Keratinocyte (primary cell): ENCODE measurements around the gene PTPN18. TPM values are rescaled to one million over a fixed set of nuclear protein-coding genes. Genes with fewer than 3 reads are reported as not detected.

Source experiments
- DNase-seq: peaks from one replicate; pipeline ENCODE4 v3.0.0-alpha.2; 2011; ENCODE audit warnings: low read depth, missing footprints, low spot score
- FAIRE-seq: peaks from 2 replicates; lab custom pipeline; 2011; peaks lifted over from hg19 to GRCh38; lab: Jason Lieb, UNC
- H2AFZ ChIP-seq: 2 replicates; pipeline ENCODE4 v1.6.0; 2012; ENCODE audit warnings: low read length, control low read depth, inconsistent platforms; ENCODE audit not compliant: control insufficient read depth
- H3K27ac ChIP-seq: 2 replicates; pipeline ENCODE4 v1.5.1; 2011; ENCODE audit warnings: low read length; ENCODE audit not compliant: control insufficient read depth, insufficient read depth
- H3K27me3 ChIP-seq: 3 replicates; pipeline ENCODE4 v1.6.0; 2011; ENCODE audit warnings: low read length; ENCODE audit not compliant: control insufficient read depth, insufficient read depth; ENCODE audit errors: extremely low read depth
- H3K36me3 ChIP-seq, 2 experiments: 2 replicates in 1 of 2; 3 replicates in 1 of 2; pipeline ENCODE4 v1.5.1; 2011; ENCODE audit warnings: low read length in 2 of 2, mild to moderate bottlenecking in 1 of 2; ENCODE audit not compliant: control insufficient read depth in 2 of 2, insufficient read depth in 2 of 2; ENCODE audit errors: extremely low read depth in 1 of 2
- H3K4me1 ChIP-seq: 3 replicates; pipeline ENCODE4 v1.5.1; 2011; ENCODE audit warnings: low read length; ENCODE audit not compliant: control insufficient read depth, insufficient read depth; ENCODE audit errors: extremely low read depth
- H3K4me2 ChIP-seq: 3 replicates; pipeline ENCODE4 v1.6.0; 2011; ENCODE audit warnings: low read depth, low read length; ENCODE audit not compliant: control insufficient read depth, insufficient read depth; ENCODE audit errors: extremely low read depth
- H3K4me3 ChIP-seq, 3 experiments: fragments of 200-600 bp in 1 of 3; sonication (generic) in 1 of 3; 2 replicates in 2 of 3; 3 replicates in 1 of 3; pipeline ENCODE4 v1.5.1; 2011 to 2016; ENCODE audit warnings: low read length in 3 of 3, mild to moderate bottlenecking in 3 of 3, control low read depth in 2 of 3, inconsistent platforms in 1 of 3, low read depth in 1 of 3, mixed read lengths in 1 of 3, mixed run types in 1 of 3, moderate library complexity in 1 of 3; ENCODE audit not compliant: control insufficient read depth in 2 of 3, insufficient read depth in 2 of 3; ENCODE audit errors: extremely low read depth in 1 of 3
- H3K79me2 ChIP-seq: 2 replicates; pipeline ENCODE4 v1.6.0; 2012; ENCODE audit warnings: low read length; ENCODE audit not compliant: control insufficient read depth, insufficient read depth
- H3K9ac ChIP-seq: 3 replicates; pipeline ENCODE4 v1.6.0; 2011; ENCODE audit warnings: low read length; ENCODE audit not compliant: control insufficient read depth, insufficient read depth; ENCODE audit errors: extremely low read depth
- H3K9me1 ChIP-seq: 3 replicates; pipeline ENCODE4 v1.6.0; 2011; ENCODE audit warnings: low read length; ENCODE audit not compliant: control insufficient read depth, insufficient read depth; ENCODE audit errors: extremely low read depth
- H3K9me3 ChIP-seq: 2 replicates; pipeline ENCODE4 v1.5.1; 2012; ENCODE audit warnings: low read depth, low read length; ENCODE audit not compliant: control insufficient read depth
- H4K20me1 ChIP-seq: 3 replicates; pipeline ENCODE4 v1.6.0; 2011; ENCODE audit warnings: low read length; ENCODE audit not compliant: control insufficient read depth, insufficient read depth; ENCODE audit errors: extremely low read depth
- CTCF ChIP-seq, 3 experiments: IDR thresholded peaks in 1 of 3; conservative IDR thresholded peaks in 1 of 3; optimal IDR thresholded peaks in 1 of 3; 2 replicates in 2 of 3; 3 replicates in 1 of 3; pipeline versions ENCODE3 to v1.5.1; 2011; ENCODE audit warnings: low read length in 3 of 3, mild to moderate bottlenecking in 3 of 3, moderate library complexity in 2 of 3, control low read depth in 1 of 3, inconsistent platforms in 1 of 3; ENCODE audit not compliant: insufficient read depth in 2 of 3; ENCODE audit errors: extremely low read depth in 1 of 3
- EZH2 ChIP-seq: IDR thresholded peaks from one replicate; pipeline ENCODE4 v1.6.1; 2012; ENCODE audit warnings: inconsistent platforms, mild to moderate bottlenecking, low read length, moderate library complexity
- dilution Hi-C: fragments of 300-500 bp; cut with MboI; formaldehyde crosslinking; loops from one replicate; pipeline ENCODE4 v1.7.0; 2020; ENCODE audit warnings: low sequenced_read_pairs; ENCODE audit not compliant: extremely low pct_ligation_motif_present
- polyA minus RNA-seq, 3 experiments: library from RNA; depleted of rRNA, polyadenylated mRNA; stranded (reverse); fragments of >200 nt; gene quantifications; 1 replicate in 1 of 3; 2 replicates in 1 of 3; 3 replicates in 1 of 3; pipeline ENCODE4 v1.2.3, GENCODE V29; 2011
- polyA plus RNA-seq, 5 experiments: library from polyadenylated mRNA; depleted of rRNA in 3 of 5; stranded (reverse) in 3 of 5; stranded (forward) in 1 of 5; unstranded in 1 of 5; fragments of >200 nt; gene quantifications; 1 replicate in 1 of 5; 2 replicates in 3 of 5; 3 replicates in 1 of 5; pipeline versions ENCODE4 v1.2.1 to v1.2.3, GENCODE V29; 2011 to 2012; ENCODE audit warnings: missing spikeins in 2 of 5, low read depth in 1 of 5, low replicate concordance in 1 of 5

PTPN18 gene
- polyA plus RNA-seq (8.7 to 13.5 TPM (median 9.6 TPM) in 3 replicates), polyA minus RNA-seq (6.3 to 47.6 TPM (median 21.6 TPM) in 3 replicates)
- polyA plus RNA-seq (2011; ENCODE audit: low read depth): 4.5 TPM
- 6.4 and 7.1 TPM in 2 replicates for polyA plus RNA-seq (2011; cell fraction: cytosol; rRNA removed)
- polyA plus RNA-seq (2011; cell fraction: nucleus; rRNA removed): 22.7 and 29.3 TPM in 2 replicates
- polyA plus RNA-seq (2012; ENCODE audit: low replicate concordance): 5.8 and 9.7 TPM in 2 replicates
- polyA minus RNA-seq (2011; cell fraction: cytosol; rRNA and poly(A)+ RNA removed): 3.3 TPM
- 7.8 and 11.4 TPM in 2 replicates for polyA minus RNA-seq (2011; cell fraction: nucleus; rRNA and poly(A)+ RNA removed)

DNA sequence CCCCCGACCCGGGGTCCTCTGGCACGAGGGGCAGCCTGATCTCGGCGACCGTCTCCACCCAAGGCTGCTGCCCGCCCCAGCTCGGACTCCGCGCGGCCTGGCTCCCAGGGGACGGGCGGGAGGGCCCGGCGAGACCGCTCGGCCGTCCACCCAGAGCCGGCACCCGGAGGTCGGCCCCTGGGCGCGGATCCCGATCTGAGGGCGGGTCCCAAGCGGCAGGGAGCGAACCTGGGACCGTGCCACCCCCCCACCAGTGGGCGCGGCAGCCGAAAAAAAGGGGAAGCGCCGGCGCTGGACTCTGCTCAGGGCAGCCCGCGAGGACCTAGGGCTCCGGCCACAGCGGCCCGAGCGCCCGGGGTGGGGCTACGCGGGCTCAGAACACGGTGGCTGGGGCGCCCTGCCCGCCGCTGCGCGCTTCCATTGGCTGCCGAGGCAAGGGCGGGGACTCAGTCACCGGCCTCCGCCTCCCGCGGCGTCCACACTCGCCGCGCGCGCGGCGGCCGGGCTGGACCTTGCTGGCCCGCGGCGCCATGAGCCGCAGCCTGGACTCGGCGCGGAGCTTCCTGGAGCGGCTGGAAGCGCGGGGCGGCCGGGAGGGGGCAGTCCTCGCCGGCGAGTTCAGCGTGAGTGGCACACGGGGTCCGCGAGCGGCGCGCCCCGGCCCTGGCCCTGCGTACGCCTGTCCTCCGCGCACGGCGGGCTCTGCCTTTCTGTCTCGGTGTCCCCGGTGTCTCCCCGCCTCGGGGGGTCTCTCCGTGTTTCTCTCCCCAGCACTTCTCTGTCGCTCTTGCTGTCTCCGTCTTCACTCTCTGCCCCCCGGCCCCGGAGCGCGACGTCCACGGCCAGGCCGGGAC lies at the start of gene PTPN18:
TSS of gene PTPN18 (plus strand) at position 479 of the 854 bp plus-strand sequence. CDS start at position 531, 52 bp downstream.
- dilution Hi-C loops: no loop called here
- Histone ChIP-seq H3K4me1 (no peaks in the 10 kb centered on the region), H3K9me3 (no peaks in the 10 kb centered on the region), H3K79me2 (no peaks in the 10 kb centered on the region), H3K27me3 (no peaks in the 10 kb centered on the region), H2AFZ (peak within 1 kb of the TSS; percentile 90), H3K27ac (no peak within 1 kb of the TSS), H3K36me3 (peaks cover 0 to 1% of the 10 kb centered on the region in 2 experiments), H3K4me2 (peak within 1 kb of the TSS; percentile 54), H3K9me1 (no peaks in the 10 kb centered on the region), H3K9ac (peak within 1 kb of the TSS; percentile 60), H4K20me1 (no peaks in the 10 kb centered on the region), H3K4me3 (peak within 1 kb of the TSS; percentile 63 to 71 (median 69))
- TF ChIP-seq CTCF (optimal IDR thresholded peaks at IDR 0.05 in 1 of 3, IDR thresholded peaks at IDR 0.05 in 1 of 3, conservative IDR thresholded peaks at IDR 0.05 in 1 of 3; ENCODE audit: extremely low read depth in 1 of 3, insufficient read depth in 2 of 3, low read length in 3 of 3) (peak in 2 of 3 experiments; percentile 46 to 57), EZH2 (no peak)
- FAIRE-seq (no peak), DNase-seq (peak; percentile 19)

DNA sequence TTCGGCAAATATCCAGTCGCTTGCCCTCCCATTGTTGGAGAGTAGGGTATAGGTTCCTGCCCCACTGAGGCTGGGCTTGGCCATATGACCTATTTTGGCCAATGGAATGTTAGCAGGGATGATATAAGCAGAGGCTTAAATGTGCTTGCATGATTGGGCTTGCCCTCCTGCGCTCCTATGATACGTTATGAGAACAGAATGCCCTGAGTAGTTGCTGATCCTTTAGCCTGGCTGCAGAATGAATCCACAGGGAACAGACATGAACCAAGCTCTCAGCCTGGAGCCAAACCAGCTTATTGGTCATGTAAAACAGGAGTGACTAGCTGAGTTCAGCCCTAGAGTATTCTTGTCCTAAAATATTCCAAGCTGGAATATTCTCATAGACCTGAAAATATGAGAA lies 48.0 kb upstream of the PTPN18 start:
- Histone ChIP-seq H3K9me3 (no peaks in the 10 kb centered on the region), H3K79me2 (no peaks in the 10 kb centered on the region), H3K9ac (no peak overlapping the region), H3K27me3 (no peaks in the 10 kb centered on the region), H4K20me1 (no peaks in the 10 kb centered on the region), H2AFZ (no peak overlapping the region), H3K4me2 (no peak overlapping the region), H3K4me1 (peaks cover 5% of the 10 kb centered on the region), H3K4me3 (no peak overlapping the region), H3K9me1 (no peaks in the 10 kb centered on the region), H3K36me3 (no peaks in the 10 kb centered on the region), H3K27ac (no peak overlapping the region)
- FAIRE-seq (peak; percentile 61), DNase-seq (peak; percentile 30)
- TF ChIP-seq EZH2 (no peak), CTCF (optimal IDR thresholded peaks at IDR 0.05 in 1 of 3, IDR thresholded peaks at IDR 0.05 in 1 of 3, conservative IDR thresholded peaks at IDR 0.05 in 1 of 3; ENCODE audit: extremely low read depth in 1 of 3, insufficient read depth in 2 of 3, low read length in 3 of 3) (no peak)
- dilution Hi-C loops: no loop called here
